Measurements from ENCODE around the gene B3GNT5. TPM values are rescaled to one million over a fixed set of nuclear protein-coding genes. Genes with fewer than 3 reads are reported as not detected.
A peak's percentile ranks its signal among the peaks of the same experiment; 100 is the strongest.

The B3GNT5 gene
- total and polyA plus RNA-seq, 2 experiments from 2014 or later: 4.9 to 6.4 TPM

GRCh38 chr3:183278479-183279088 lies 25.5 kb downstream of the B3GNT5 start:
- no peak overlapping the region for H3K4me2 ChIP-seq
- H2AFZ ChIP-seq: no peak overlapping the region
- no peaks in the 10 kb centered on the region for H3K36me3 ChIP-seq (ENCODE audit: insufficient read depth)
- no peak overlapping the region for H3K4me3 Mint-ChIP-seq
- TF ChIP-seq ZNF331 (CRISPR knock-in tag; IDR thresholded peaks at IDR 0.05; ENCODE audit: low read depth): no peak
- no peak for TF ChIP-seq ETS1 (IDR thresholded peaks at IDR 0.05)
- TF ChIP-seq ZNF114 (CRISPR knock-in tag; IDR thresholded peaks at IDR 0.05): no peak
- ATAC-seq (no peak), DNase-seq (ENCODE audit: low spot score) (no peak)
- H3K36me3 Mint-ChIP-seq (ENCODE audit: low read depth): no peaks in the 10 kb centered on the region
- H3F3A ChIP-seq (replicated peaks; ENCODE audit: low read depth): no peaks in the 10 kb centered on the region
- H3K79me2 ChIP-seq (replicated peaks; ENCODE audit: insufficient read depth): no peaks in the 10 kb centered on the region
- H3K4me1 Mint-ChIP-seq: peaks cover 7% of the 10 kb centered on the region
- H3K27ac ChIP-seq (ENCODE audit: low read depth): no peak overlapping the region
- no peaks in the 10 kb centered on the region for H4K20me1 ChIP-seq (replicated peaks; ENCODE audit: insufficient read depth)
- no peak overlapping the region for H3K27ac Mint-ChIP-seq
- no peaks in the 10 kb centered on the region for H3K9me2 ChIP-seq (ENCODE audit: insufficient read depth)
- H3K4me3 ChIP-seq: no peak overlapping the region
- no peaks in the 10 kb centered on the region for H3K27me3 Mint-ChIP-seq (ENCODE audit: insufficient read depth, low read depth, poor library complexity)
- no peaks in the 10 kb centered on the region for H3K27me3 ChIP-seq (ENCODE audit: insufficient read depth)
- peaks cover 8% of the 10 kb centered on the region; the same call in 1 of the 2 replicates for H3K4me1 ChIP-seq (ENCODE audit: insufficient read depth)
- H3K9me3 Mint-ChIP-seq: no peaks in the 10 kb centered on the region

DNA sequence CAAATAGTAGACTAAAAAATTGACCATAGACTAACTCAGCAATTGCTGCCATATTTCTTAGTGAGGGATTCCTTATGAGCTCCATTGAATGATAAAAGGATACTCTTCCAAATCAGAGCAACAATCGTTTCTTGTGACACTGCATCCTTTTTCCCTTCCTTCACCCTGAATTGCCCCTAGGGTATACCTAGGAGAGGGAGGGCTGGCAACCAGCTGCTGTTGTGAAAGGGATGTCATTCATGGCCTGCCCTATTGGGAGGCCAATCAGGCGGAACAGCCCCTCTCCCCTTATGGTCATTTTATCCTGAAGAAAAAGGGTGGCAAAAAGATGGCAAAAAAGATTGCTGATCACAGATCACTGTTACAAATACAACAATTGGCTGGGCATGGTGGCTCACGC lies 26.3 kb downstream of the B3GNT5 start:
- H3K27ac Mint-ChIP-seq: no peak overlapping the region
- peaks cover 3% of the 10 kb centered on the region; the same call in 1 of the 3 replicates for H3K36me3 Mint-ChIP-seq (ENCODE audit: low read depth)
- no peaks in the 10 kb centered on the region for H3F3A ChIP-seq (replicated peaks; ENCODE audit: low read depth)

More for the DNA sequence above, 26.3 kb downstream of the B3GNT5 start:
- Histone ChIP-seq H2AFZ (no peak overlapping the region), H3K79me2 (replicated peaks; ENCODE audit: insufficient read depth) (no peaks in the 10 kb centered on the region), H3K4me2 (no peak overlapping the region), H3K27me3 (ENCODE audit: insufficient read depth) (no peaks in the 10 kb centered on the region), H4K20me1 (replicated peaks; ENCODE audit: insufficient read depth) (no peaks in the 10 kb centered on the region), H3K36me3 (ENCODE audit: insufficient read depth) (no peaks in the 10 kb centered on the region), H3K9me2 (ENCODE audit: insufficient read depth) (no peaks in the 10 kb centered on the region), H3K4me3 (no peak overlapping the region), H3K27ac (ENCODE audit: low read depth) (no peak overlapping the region), H3K4me1 (ENCODE audit: insufficient read depth) (peaks cover 8% of the 10 kb centered on the region; the same call in 1 of the 2 replicates)
- Mint-ChIP-seq H3K27me3 (ENCODE audit: insufficient read depth, low read depth, poor library complexity) (no peaks in the 10 kb centered on the region), H3K4me1 (peaks cover 7% of the 10 kb centered on the region), H3K9me3 (no peaks in the 10 kb centered on the region), H3K4me3 (no peak overlapping the region)
- DNase-seq (ENCODE audit: low spot score) (no peak), ATAC-seq (peak; percentile 74)
- TF ChIP-seq, protein P1, sequence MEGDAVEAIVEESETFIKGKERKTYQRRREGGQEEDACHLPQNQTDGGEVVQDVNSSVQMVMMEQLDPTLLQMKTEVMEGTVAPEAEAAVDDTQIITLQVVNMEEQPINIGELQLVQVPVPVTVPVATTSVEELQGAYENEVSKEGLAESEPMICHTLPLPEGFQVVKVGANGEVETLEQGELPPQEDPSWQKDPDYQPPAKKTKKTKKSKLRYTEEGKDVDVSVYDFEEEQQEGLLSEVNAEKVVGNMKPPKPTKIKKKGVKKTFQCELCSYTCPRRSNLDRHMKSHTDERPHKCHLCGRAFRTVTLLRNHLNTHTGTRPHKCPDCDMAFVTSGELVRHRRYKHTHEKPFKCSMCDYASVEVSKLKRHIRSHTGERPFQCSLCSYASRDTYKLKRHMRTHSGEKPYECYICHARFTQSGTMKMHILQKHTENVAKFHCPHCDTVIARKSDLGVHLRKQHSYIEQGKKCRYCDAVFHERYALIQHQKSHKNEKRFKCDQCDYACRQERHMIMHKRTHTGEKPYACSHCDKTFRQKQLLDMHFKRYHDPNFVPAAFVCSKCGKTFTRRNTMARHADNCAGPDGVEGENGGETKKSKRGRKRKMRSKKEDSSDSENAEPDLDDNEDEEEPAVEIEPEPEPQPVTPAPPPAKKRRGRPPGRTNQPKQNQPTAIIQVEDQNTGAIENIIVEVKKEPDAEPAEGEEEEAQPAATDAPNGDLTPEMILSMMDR (conservative IDR thresholded peaks at IDR 0.05; ENCODE audit: low read depth in 2 of 2): no peak
